Measurements from ENCODE around the gene NAP1L4. TPM values are rescaled to one million over a fixed set of nuclear protein-coding genes. Genes with fewer than 3 reads are reported as not detected.

The NAP1L4 gene
- total RNA-seq, 2 donors from 2014 or later: 198 to 206 TPM

- H3K36me3 Mint-ChIP-seq (ENCODE audit: low read depth): peaks cover 53% of the 10 kb centered on the region
- no peaks in the 10 kb centered on the region for H3K4me1 Mint-ChIP-seq
- H3K9me3 Mint-ChIP-seq: no peaks in the 10 kb centered on the region
- Histone ChIP-seq H3K9ac (ENCODE audit: extremely low read depth, low read length, poor library complexity, severe bottlenecking) (no peak overlapping the region), H3K27me3 (ENCODE audit: control insufficient read depth, insufficient read depth, low read length, poor library complexity, severe bottlenecking) (no peaks in the 10 kb centered on the region), H3K27ac (ENCODE audit: low read depth, low read length) (no peak overlapping the region), H3K9me3 (ENCODE audit: control insufficient read depth, low read length) (no peaks in the 10 kb centered on the region), H3K4me3 (ENCODE audit: low read length) (no peak overlapping the region), H3K4me1 (ENCODE audit: control insufficient read depth, insufficient read depth, low read length) (no peaks in the 10 kb centered on the region), H3K36me3 (ENCODE audit: control insufficient read depth, insufficient read depth, low read length) (peaks cover 59% of the 10 kb centered on the region)
- 95 to 100% methylated on average over 4 to 13 of the region's 13 CpGs for whole genome bisulfite sequencing, 2 experiments (ENCODE audit: insufficient coverage in 1 of 2, insufficient read length in 1 of 2)
- no peaks in the 10 kb centered on the region for H3K27me3 Mint-ChIP-seq (ENCODE audit: insufficient read depth)
- DNase-seq: no peak
- H3K27ac Mint-ChIP-seq: no peak overlapping the region
- no peak overlapping the region for H3K4me3 Mint-ChIP-seq
- TF ChIP-seq CTCF (conservative IDR thresholded peaks at IDR 0.05): no peak
These were observed 17.9 kb upstream of the NAP1L4 start for GRCh38 chr11:3010004-3010403.

GRCh38 chr11:3009481-3009880 lies 17.4 kb upstream of the NAP1L4 start:
- Mint-ChIP-seq H3K27ac (no peak overlapping the region), H3K36me3 (ENCODE audit: low read depth) (peaks cover 50% of the 10 kb centered on the region), H3K9me3 (no peaks in the 10 kb centered on the region), H3K4me3 (no peak overlapping the region), H3K4me1 (no peaks in the 10 kb centered on the region), H3K27me3 (ENCODE audit: insufficient read depth) (no peaks in the 10 kb centered on the region)
- 72 to 77% methylated on average over 5 of the region's 5 CpGs for WGBS, 2 experiments (ENCODE audit: insufficient coverage in 1 of 2, insufficient read length in 1 of 2)
- DNase-seq: no peak
- H3K27me3 ChIP-seq (ENCODE audit: control insufficient read depth, insufficient read depth, low read length, poor library complexity, severe bottlenecking): no peaks in the 10 kb centered on the region
- H3K4me3 ChIP-seq (ENCODE audit: low read length): no peak overlapping the region
- no peaks in the 10 kb centered on the region for H3K4me1 ChIP-seq (ENCODE audit: control insufficient read depth, insufficient read depth, low read length)
- no peak for TF ChIP-seq CTCF (conservative IDR thresholded peaks at IDR 0.05)
- no peak overlapping the region for H3K27ac ChIP-seq (ENCODE audit: low read depth, low read length)
- H3K36me3 ChIP-seq (ENCODE audit: control insufficient read depth, insufficient read depth, low read length): peaks cover 57% of the 10 kb centered on the region
- no peaks in the 10 kb centered on the region for H3K9me3 ChIP-seq (ENCODE audit: control insufficient read depth, low read length)
- no peak overlapping the region for H3K9ac ChIP-seq (ENCODE audit: extremely low read depth, low read length, poor library complexity, severe bottlenecking)

- no peaks in the 10 kb centered on the region for H3K4me1 Mint-ChIP-seq
- H3K27ac Mint-ChIP-seq: peak overlapping the region; percentile 64
- H3K27me3 ChIP-seq (ENCODE audit: control insufficient read depth, insufficient read depth, low read length, poor library complexity, severe bottlenecking): no peaks in the 10 kb centered on the region
- no peak overlapping the region for H3K9ac ChIP-seq (ENCODE audit: extremely low read depth, low read length, poor library complexity, severe bottlenecking)
- H3K4me1 ChIP-seq (ENCODE audit: control insufficient read depth, insufficient read depth, low read length): no peaks in the 10 kb centered on the region
- no peak overlapping the region for H3K4me3 Mint-ChIP-seq
- DNase-seq: no peak
- H3K36me3 ChIP-seq (ENCODE audit: control insufficient read depth, insufficient read depth, low read length): peaks cover 55% of the 10 kb centered on the region
- H3K4me3 ChIP-seq (ENCODE audit: low read length): no peak overlapping the region
- H3K9me3 Mint-ChIP-seq: no peaks in the 10 kb centered on the region
- H3K36me3 Mint-ChIP-seq (ENCODE audit: low read depth): peaks cover 53% of the 10 kb centered on the region
- TF ChIP-seq CTCF (conservative IDR thresholded peaks at IDR 0.05): no peak
- 95 to 96% methylated on average over 6 to 9 of the region's 9 CpGs for WGBS, 2 experiments (ENCODE audit: insufficient coverage in 1 of 2, insufficient read length in 1 of 2)
- no peak overlapping the region for H3K27ac ChIP-seq (ENCODE audit: low read depth, low read length)
- no peaks in the 10 kb centered on the region for H3K27me3 Mint-ChIP-seq (ENCODE audit: insufficient read depth)
- no peaks in the 10 kb centered on the region for H3K9me3 ChIP-seq (ENCODE audit: control insufficient read depth, low read length)
These were observed 16.7 kb upstream of the NAP1L4 start for GRCh38 chr11:3008746-3009336.
